Prostate gland (tissue), 2 donors: ENCODE results near the gene KCNG2.

ENCODE experiments used
- POLR2A ChIP-seq: fragments of 450-650 bp; IDR thresholded peaks from one replicate; pipeline ENCODE4 v1.6.1; 2016; ENCODE audit warnings: antibody characterized with exemption, mild to moderate bottlenecking
- TF ChIP-seq, protein P1 (sequence below), 4 experiments: fragments of 200-600 bp in 2 of 4; fragments of 450-650 bp in 2 of 4; sonication (generic) in 2 of 4; IDR thresholded peaks; 1 replicate in 3 of 4; 2 replicates in 1 of 4; pipeline ENCODE4 v1.5.1; 2016 to 2019; ENCODE audit warnings: antibody characterized with exemption in 4 of 4, mild to moderate bottlenecking in 2 of 4, moderate library complexity in 2 of 4

DNA sequence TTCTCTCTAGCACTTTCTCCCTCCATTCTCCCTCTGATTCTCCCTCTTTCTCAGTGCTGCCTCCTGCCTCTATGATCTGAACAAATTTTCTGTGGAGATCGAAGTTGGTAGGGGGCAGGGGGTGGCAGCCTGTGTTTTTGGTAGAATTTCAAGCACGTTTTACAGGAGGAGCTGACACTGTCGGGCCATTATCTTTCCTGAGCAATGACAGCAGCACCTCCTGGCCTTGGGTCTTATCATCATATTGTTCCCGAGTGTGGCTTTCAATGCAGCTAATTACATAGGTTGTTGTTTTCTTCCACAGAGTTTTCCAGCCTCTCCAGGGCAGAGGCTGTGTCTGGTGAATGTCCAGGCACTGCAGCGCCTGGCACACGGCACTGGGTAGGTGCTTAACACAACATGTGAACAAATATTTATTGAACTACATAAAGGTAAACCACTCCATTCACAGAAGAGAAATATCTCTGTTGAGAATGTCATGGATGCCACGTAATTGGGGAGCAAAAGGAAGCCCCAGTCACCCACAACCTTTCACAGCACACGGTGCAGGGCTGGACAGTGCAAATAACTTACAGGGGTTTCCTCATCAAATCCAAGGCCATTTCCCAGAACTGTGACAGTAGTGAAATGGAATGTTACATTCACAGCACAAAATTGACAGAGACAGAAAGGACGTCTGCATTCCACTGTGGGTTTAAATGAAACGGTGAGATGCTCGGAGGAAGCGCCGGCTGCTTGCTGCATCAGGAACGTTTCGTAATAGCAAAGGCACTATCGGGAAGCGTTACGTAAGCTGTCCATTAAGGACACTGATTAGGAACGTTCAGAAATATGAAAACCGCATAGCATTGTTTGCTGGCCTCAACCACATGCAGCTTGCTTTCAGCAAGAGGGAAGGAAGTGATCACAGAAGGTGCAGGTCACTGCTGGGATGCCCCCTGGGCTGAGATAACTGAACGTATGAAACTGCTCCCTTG, 6.5 kb upstream of the KCNG2 start:
- no peak for TF ChIP-seq POLR2A
- TF ChIP-seq, protein P1, sequence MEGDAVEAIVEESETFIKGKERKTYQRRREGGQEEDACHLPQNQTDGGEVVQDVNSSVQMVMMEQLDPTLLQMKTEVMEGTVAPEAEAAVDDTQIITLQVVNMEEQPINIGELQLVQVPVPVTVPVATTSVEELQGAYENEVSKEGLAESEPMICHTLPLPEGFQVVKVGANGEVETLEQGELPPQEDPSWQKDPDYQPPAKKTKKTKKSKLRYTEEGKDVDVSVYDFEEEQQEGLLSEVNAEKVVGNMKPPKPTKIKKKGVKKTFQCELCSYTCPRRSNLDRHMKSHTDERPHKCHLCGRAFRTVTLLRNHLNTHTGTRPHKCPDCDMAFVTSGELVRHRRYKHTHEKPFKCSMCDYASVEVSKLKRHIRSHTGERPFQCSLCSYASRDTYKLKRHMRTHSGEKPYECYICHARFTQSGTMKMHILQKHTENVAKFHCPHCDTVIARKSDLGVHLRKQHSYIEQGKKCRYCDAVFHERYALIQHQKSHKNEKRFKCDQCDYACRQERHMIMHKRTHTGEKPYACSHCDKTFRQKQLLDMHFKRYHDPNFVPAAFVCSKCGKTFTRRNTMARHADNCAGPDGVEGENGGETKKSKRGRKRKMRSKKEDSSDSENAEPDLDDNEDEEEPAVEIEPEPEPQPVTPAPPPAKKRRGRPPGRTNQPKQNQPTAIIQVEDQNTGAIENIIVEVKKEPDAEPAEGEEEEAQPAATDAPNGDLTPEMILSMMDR (IDR thresholded peaks at IDR 0.05) = no peak
